ENCODE data around the gene OR56B1. TPM values are rescaled to one million over a fixed set of nuclear protein-coding genes. Genes with fewer than 3 reads are reported as not detected.

Gene OR56B1
- total and polyA plus RNA-seq, 2 of the 13 experiments (the other 11 are each of a cell fraction or from before 2014, with no cell fraction given) = not detected

DNA sequence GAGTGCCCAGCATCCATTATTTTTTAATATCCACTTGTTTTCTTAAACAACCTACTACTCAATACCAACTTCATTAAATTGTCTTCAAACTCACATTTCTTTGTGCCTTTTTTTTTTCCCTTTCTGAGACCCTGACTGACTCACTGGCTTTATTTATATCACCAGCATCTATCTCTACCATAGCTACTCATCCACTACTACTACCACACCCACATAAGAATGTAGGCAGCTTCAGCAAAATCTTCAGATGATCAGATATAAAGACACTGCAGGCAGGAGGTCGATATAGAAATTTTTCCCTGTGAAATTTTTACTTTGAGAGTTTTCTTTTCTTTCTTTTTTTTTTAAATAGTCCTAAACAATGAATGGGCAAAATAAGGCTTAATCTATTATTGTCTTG, 2.2 kb downstream of the OR56B1 start:
- H3K79me2 ChIP-seq (ENCODE audit: insufficient read depth, low read length) = no peaks in the 10 kb centered on the region
- H4K20me1 ChIP-seq (ENCODE audit: insufficient read depth, low read length) = no peaks in the 10 kb centered on the region
- no peak overlapping the region for H2AFZ ChIP-seq (ENCODE audit: low read length)
- FAIRE-seq = no peak
- in situ Hi-C loops (cut with HindIII; ENCODE audit: extremely low pct_ligation_motif_present, low pct_unique_long_range_greater_than_20kb) = no loop called here
- CTCF ChIA-PET (ENCODE audit: low intra/inter-chr PET ratio, low total read pairs) = no interaction called here
- no peaks in the 10 kb centered on the region for H3K36me3 ChIP-seq (replicated peaks in 1 of 2; ENCODE audit: control insufficient read depth in 1 of 2, insufficient read depth in 2 of 2, low read length in 2 of 2)
- H3K4me2 ChIP-seq (ENCODE audit: low read depth, low read length) = no peak overlapping the region
- intact Hi-C loops (cut with micrococcal nuclease; ENCODE audit: unreplicated experiment) = no loop called here
- H3K27me3 ChIP-seq (ENCODE audit: control insufficient read depth in 1 of 2, insufficient read depth in 2 of 2, low read length in 2 of 2) = no peaks in the 10 kb centered on the region
- DNase-seq (ENCODE audit: low spot score) = no peak
- POLR2A ChIA-PET = no interaction called here
- H3K9me3 ChIP-seq (ENCODE audit: low read length) = no peaks in the 10 kb centered on the region
- no peaks in the 10 kb centered on the region for H3K4me1 ChIP-seq (ENCODE audit: insufficient read depth, low read length)
- TF ChIP-seq SRSF1 (optimal IDR thresholded peaks at IDR 0.05; ENCODE audit: low read depth, low read length) (no peak), ZNF350 (CRISPR knock-in tag; IDR thresholded peaks at IDR 0.05; ENCODE audit: borderline replicate concordance, low read depth) (no peak), PBX3 (CRISPR knock-in tag; IDR thresholded peaks at IDR 0.05; ENCODE audit: borderline replicate concordance) (no peak), GZF1 (CRISPR knock-in tag; IDR thresholded peaks at IDR 0.05) (no peak)
- TF ChIP-seq, protein P1, sequence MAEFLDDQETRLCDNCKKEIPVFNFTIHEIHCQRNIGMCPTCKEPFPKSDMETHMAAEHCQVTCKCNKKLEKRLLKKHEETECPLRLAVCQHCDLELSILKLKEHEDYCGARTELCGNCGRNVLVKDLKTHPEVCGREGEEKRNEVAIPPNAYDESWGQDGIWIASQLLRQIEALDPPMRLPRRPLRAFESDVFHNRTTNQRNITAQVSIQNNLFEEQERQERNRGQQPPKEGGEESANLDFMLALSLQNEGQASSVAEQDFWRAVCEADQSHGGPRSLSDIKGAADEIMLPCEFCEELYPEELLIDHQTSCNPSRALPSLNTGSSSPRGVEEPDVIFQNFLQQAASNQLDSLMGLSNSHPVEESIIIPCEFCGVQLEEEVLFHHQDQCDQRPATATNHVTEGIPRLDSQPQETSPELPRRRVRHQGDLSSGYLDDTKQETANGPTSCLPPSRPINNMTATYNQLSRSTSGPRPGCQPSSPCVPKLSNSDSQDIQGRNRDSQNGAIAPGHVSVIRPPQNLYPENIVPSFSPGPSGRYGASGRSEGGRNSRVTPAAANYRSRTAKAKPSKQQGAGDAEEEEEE (CRISPR knock-in tag; IDR thresholded peaks at IDR 0.05; ENCODE audit: borderline replicate concordance) = no peak
- ATAC-seq = no peak
- no peak overlapping the region for H3K9ac ChIP-seq (ENCODE audit: insufficient read depth, low read depth, low read length)
- H3K27ac ChIP-seq (ENCODE audit: extremely low read length, insufficient read depth, low read length) = no peak overlapping the region
- BruUV-seq (replicated peaks) = no TSS peak
- 0% methylated on average over 1 of the region's 1 CpG for WGBS (ENCODE audit: low lambda C conversion rate)
- no peak overlapping the region for H3K4me3 ChIP-seq (replicated peaks in 1 of 3; ENCODE audit: insufficient read depth in 1 of 3, low read depth in 2 of 3, low read length in 3 of 3)

- DNase-seq (ENCODE audit: low spot score) (no peak), ATAC-seq (no peak), FAIRE-seq (no peak)
- Histone ChIP-seq H3K4me3 (replicated peaks in 1 of 3; ENCODE audit: insufficient read depth in 1 of 3, low read depth in 2 of 3, low read length in 3 of 3) (no peak overlapping the region), H4K20me1 (ENCODE audit: insufficient read depth, low read length) (no peaks in the 10 kb centered on the region; the same call in 1 of the 2 replicates), H3K4me1 (ENCODE audit: insufficient read depth, low read length) (no peaks in the 10 kb centered on the region), H3K4me2 (ENCODE audit: low read depth, low read length) (no peak overlapping the region), H3K27ac (ENCODE audit: extremely low read length, insufficient read depth, low read length) (no peak overlapping the region), H3K79me2 (ENCODE audit: insufficient read depth, low read length) (no peaks in the 10 kb centered on the region), H3K36me3 (replicated peaks in 1 of 2; ENCODE audit: control insufficient read depth in 1 of 2, insufficient read depth in 2 of 2, low read length in 2 of 2) (no peaks in the 10 kb centered on the region), H2AFZ (ENCODE audit: low read length) (no peak overlapping the region), H3K9me3 (ENCODE audit: low read length) (no peaks in the 10 kb centered on the region), H3K27me3 (ENCODE audit: control insufficient read depth in 1 of 2, insufficient read depth in 2 of 2, low read length in 2 of 2) (no peaks in the 10 kb centered on the region), H3K9ac (ENCODE audit: insufficient read depth, low read depth, low read length) (no peak overlapping the region)
- in situ Hi-C loops (cut with HindIII; ENCODE audit: extremely low pct_ligation_motif_present, low pct_unique_long_range_greater_than_20kb) = no loop called here
- no TSS peak for BruUV-seq (replicated peaks)
- intact Hi-C loops (cut with micrococcal nuclease; ENCODE audit: unreplicated experiment) = no loop called here
- 18% methylated on average over 3 of the region's 3 CpGs for WGBS (ENCODE audit: low lambda C conversion rate)
- CTCF ChIA-PET (ENCODE audit: low intra/inter-chr PET ratio, low total read pairs) = no interaction called here
- POLR2A ChIA-PET = no interaction called here
- TF ChIP-seq, protein P2, sequence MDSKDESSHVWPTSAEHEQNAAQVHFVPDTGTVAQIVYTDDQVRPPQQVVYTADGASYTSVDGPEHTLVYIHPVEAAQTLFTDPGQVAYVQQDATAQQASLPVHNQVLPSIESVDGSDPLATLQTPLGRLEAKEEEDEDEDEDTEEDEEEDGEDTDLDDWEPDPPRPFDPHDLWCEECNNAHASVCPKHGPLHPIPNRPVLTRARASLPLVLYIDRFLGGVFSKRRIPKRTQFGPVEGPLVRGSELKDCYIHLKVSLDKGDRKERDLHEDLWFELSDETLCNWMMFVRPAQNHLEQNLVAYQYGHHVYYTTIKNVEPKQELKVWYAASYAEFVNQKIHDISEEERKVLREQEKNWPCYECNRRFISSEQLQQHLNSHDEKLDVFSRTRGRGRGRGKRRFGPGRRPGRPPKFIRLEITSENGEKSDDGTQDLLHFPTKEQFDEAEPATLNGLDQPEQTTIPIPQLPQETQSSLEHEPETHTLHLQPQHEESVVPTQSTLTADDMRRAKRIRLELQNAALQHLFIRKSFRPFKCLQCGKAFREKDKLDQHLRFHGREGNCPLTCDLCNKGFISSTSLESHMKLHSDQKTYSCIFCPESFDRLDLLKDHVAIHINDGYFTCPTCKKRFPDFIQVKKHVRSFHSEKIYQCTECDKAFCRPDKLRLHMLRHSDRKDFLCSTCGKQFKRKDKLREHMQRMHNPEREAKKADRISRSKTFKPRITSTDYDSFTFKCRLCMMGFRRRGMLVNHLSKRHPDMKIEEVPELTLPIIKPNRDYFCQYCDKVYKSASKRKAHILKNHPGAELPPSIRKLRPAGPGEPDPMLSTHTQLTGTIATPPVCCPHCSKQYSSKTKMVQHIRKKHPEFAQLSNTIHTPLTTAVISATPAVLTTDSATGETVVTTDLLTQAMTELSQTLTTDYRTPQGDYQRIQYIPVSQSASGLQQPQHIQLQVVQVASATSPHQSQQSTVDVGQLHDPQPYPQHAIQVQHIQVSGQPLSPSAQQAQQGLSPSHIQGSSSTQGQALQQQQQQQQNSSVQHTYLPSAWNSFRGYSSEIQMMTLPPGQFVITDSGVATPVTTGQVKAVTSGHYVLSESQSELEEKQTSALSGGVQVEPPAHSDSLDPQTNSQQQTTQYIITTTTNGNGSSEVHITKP (CRISPR knock-in tag; IDR thresholded peaks at IDR 0.05; ENCODE audit: low read depth) = no peak
- no peak for TF ChIP-seq ZNF629 (CRISPR knock-in tag; conservative IDR thresholded peaks at IDR 0.05)
- TF ChIP-seq RBM39 (IDR thresholded peaks at IDR 0.05; ENCODE audit: low read depth, low read length, poor library complexity, severe bottlenecking) = no peak
- no peak for TF ChIP-seq ZNF7 (CRISPR knock-in tag; IDR thresholded peaks at IDR 0.05)
- no peak for TF ChIP-seq NFIB (CRISPR knock-in tag; IDR thresholded peaks at IDR 0.05; ENCODE audit: borderline replicate concordance)
- no peak for TF ChIP-seq CCDC6 (CRISPR knock-in tag; IDR thresholded peaks at IDR 0.05)
- no peak for TF ChIP-seq ZNF746 (CRISPR knock-in tag; IDR thresholded peaks at IDR 0.05)
- no peak for TF ChIP-seq ZNF598 (CRISPR knock-in tag; IDR thresholded peaks at IDR 0.05; ENCODE audit: borderline replicate concordance)
Measured at GRCh38 chr11:5746614-5747013, 10.4 kb downstream of the OR56B1 start.

Data from HepG2 (cell line).